Measurements from ENCODE around the gene NSA2.

NSA2 gene

GRCh38 chr5:74822288-74822687 lies 55.2 kb downstream of the NSA2 start:
- no peak for DNase-seq

DNA sequence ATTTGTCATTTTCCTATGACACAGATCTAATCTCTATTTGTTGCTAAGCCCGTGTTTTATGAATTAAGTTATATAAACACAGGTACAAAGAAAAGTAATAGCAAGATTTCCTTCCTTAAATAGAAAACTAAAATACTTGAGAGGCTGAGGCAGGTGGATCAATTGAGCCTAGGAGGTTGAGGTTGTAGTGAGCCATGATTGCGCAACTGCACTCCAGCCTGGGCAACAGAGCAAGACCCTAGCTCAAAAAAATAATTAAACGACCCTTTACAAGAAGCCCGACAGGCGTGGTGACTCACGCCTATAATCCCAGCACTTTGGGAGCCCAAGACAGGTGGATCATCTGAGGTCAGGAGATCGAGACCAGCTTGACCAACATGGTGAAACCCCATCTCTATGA lies 62.4 kb downstream of the NSA2 start:
- DNase-seq, result no peak

Data from eye (tissue), 1 donor.